Duodenal mucosa (tissue), 2 donors: ENCODE results near the gene SLC9A9.

Experiments used
- H3K27ac ChIP-seq: one replicate; pipeline ENCODE4 v1.7.0; 2013; ENCODE audit warnings: low read depth, low read length
- H3K27me3 ChIP-seq, 2 donors: one replicate each; pipeline ENCODE4 v1.7.0; 2013; ENCODE audit warnings: low read length in 2 of 2, control low read depth in 1 of 2; ENCODE audit not compliant: insufficient read depth in 2 of 2, control insufficient read depth in 1 of 2
- H3K36me3 ChIP-seq, 2 donors: one replicate each; pipeline ENCODE4 v1.7.0; 2013; ENCODE audit warnings: low read length in 2 of 2, control low read depth in 1 of 2; ENCODE audit not compliant: insufficient read depth in 2 of 2, control insufficient read depth in 1 of 2
- H3K4me1 ChIP-seq, 2 donors: one replicate each; pipeline ENCODE4 v1.7.0; 2013; ENCODE audit warnings: low read length in 2 of 2, control low read depth in 1 of 2; ENCODE audit not compliant: insufficient read depth in 2 of 2, control insufficient read depth in 1 of 2
- H3K4me3 ChIP-seq, 2 donors: one replicate each; pipeline ENCODE4 v1.7.0; 2013; ENCODE audit warnings: low read length in 2 of 2, low read depth in 1 of 2
- H3K9ac ChIP-seq, 2 donors: one replicate each; pipeline ENCODE4 v1.7.0; 2013; ENCODE audit warnings: low read length in 2 of 2, low read depth in 1 of 2
- H3K9me3 ChIP-seq, 2 donors: one replicate each; pipeline ENCODE4 v1.7.0; 2013; ENCODE audit warnings: low read length in 2 of 2, control low read depth in 1 of 2; ENCODE audit not compliant: control insufficient read depth in 1 of 2

Gene SLC9A9

GRCh38 chr3:143843587-143843986 lies 4.7 kb downstream of the SLC9A9 start:
- Histone ChIP-seq H3K9me3 (no peaks in the 10 kb centered on the region), H3K4me3 (no peak overlapping the region), H3K4me1 (peaks cover 0 to 4% of the 10 kb centered on the region in 2 donors), H3K36me3 (no peaks in the 10 kb centered on the region), H3K27me3 (no peaks in the 10 kb centered on the region), H3K27ac (no peak overlapping the region), H3K9ac (no peak overlapping the region)

- no peaks in the 10 kb centered on the region for H3K36me3 ChIP-seq
- H3K4me3 ChIP-seq = no peak overlapping the region
- no peak overlapping the region for H3K9ac ChIP-seq
- no peak overlapping the region for H3K27ac ChIP-seq
- no peaks in the 10 kb centered on the region for H3K27me3 ChIP-seq
- H3K4me1 ChIP-seq = no peaks in the 10 kb centered on the region
- no peaks in the 10 kb centered on the region for H3K9me3 ChIP-seq
Observed at GRCh38 chr3:143840636-143841035, 7.6 kb downstream of the SLC9A9 start.

- Histone ChIP-seq H3K27me3 (no peaks in the 10 kb centered on the region), H3K36me3 (no peaks in the 10 kb centered on the region), H3K27ac (no peak overlapping the region), H3K9ac (no peak overlapping the region), H3K4me3 (no peak overlapping the region), H3K4me1 (no peaks in the 10 kb centered on the region), H3K9me3 (no peaks in the 10 kb centered on the region)
Observed at GRCh38 chr3:143839980-143840379, 8.3 kb downstream of the SLC9A9 start.

GRCh38 chr3:143837076-143837475 lies 11.2 kb downstream of the SLC9A9 start:
- Histone ChIP-seq H3K4me3 (no peak overlapping the region), H3K36me3 (no peaks in the 10 kb centered on the region), H3K27me3 (no peaks in the 10 kb centered on the region), H3K27ac (no peak overlapping the region), H3K9ac (no peak overlapping the region), H3K9me3 (no peaks in the 10 kb centered on the region), H3K4me1 (no peaks in the 10 kb centered on the region)

- H3K27ac ChIP-seq = no peak overlapping the region
- H3K27me3 ChIP-seq = no peaks in the 10 kb centered on the region
- H3K4me3 ChIP-seq = no peak overlapping the region
- no peak overlapping the region for H3K9ac ChIP-seq
- H3K4me1 ChIP-seq = peaks cover 0 to 5% of the 10 kb centered on the region in 2 donors
- H3K9me3 ChIP-seq = no peaks in the 10 kb centered on the region
- H3K36me3 ChIP-seq = no peaks in the 10 kb centered on the region
Observed at GRCh38 chr3:143835312-143835711, 13.0 kb downstream of the SLC9A9 start.

- H3K27ac ChIP-seq = no peak overlapping the region
Observed at GRCh38 chr3:143832433-143832832, 15.8 kb downstream of the SLC9A9 start.

GRCh38 chr3:143831994-143832393 lies 16.3 kb downstream of the SLC9A9 start:
- no peak overlapping the region for H3K4me3 ChIP-seq
- peaks cover 0 to 5% of the 10 kb centered on the region in 2 donors for H3K4me1 ChIP-seq
- H3K27ac ChIP-seq = no peak overlapping the region
- H3K9ac ChIP-seq = no peak overlapping the region
- H3K27me3 ChIP-seq = no peaks in the 10 kb centered on the region
- no peaks in the 10 kb centered on the region for H3K9me3 ChIP-seq
- no peaks in the 10 kb centered on the region for H3K36me3 ChIP-seq

More at GRCh38 chr3:143832433-143832832, 15.8 kb downstream of the SLC9A9 start:
- no peak overlapping the region for H3K4me3 ChIP-seq
- no peaks in the 10 kb centered on the region for H3K27me3 ChIP-seq
- no peak overlapping the region for H3K9ac ChIP-seq
- H3K4me1 ChIP-seq = peaks cover 0 to 5% of the 10 kb centered on the region in 2 donors
- H3K9me3 ChIP-seq = no peaks in the 10 kb centered on the region
- no peaks in the 10 kb centered on the region for H3K36me3 ChIP-seq

- Histone ChIP-seq H3K36me3 (no peaks in the 10 kb centered on the region), H3K9me3 (no peaks in the 10 kb centered on the region), H3K9ac (no peak overlapping the region), H3K27ac (no peak overlapping the region), H3K4me3 (no peak overlapping the region), H3K4me1 (peaks cover 0 to 5% of the 10 kb centered on the region in 2 donors), H3K27me3 (no peaks in the 10 kb centered on the region)
Observed at GRCh38 chr3:143831208-143831607, 17.1 kb downstream of the SLC9A9 start.

- H3K4me1 ChIP-seq = peaks cover 0 to 5% of the 10 kb centered on the region in 2 donors
- no peaks in the 10 kb centered on the region for H3K36me3 ChIP-seq
- H3K27ac ChIP-seq = no peak overlapping the region
- no peaks in the 10 kb centered on the region for H3K9me3 ChIP-seq
- H3K9ac ChIP-seq = no peak overlapping the region
- no peaks in the 10 kb centered on the region for H3K27me3 ChIP-seq
- H3K4me3 ChIP-seq = no peak overlapping the region
Observed at GRCh38 chr3:143830786-143831185, 17.5 kb downstream of the SLC9A9 start.

GRCh38 chr3:143830063-143830462 lies 18.2 kb downstream of the SLC9A9 start:
- no peak overlapping the region for H3K27ac ChIP-seq
- H3K9me3 ChIP-seq = no peaks in the 10 kb centered on the region
- no peaks in the 10 kb centered on the region for H3K27me3 ChIP-seq
- no peaks in the 10 kb centered on the region for H3K36me3 ChIP-seq
- H3K4me3 ChIP-seq = no peak overlapping the region
- H3K4me1 ChIP-seq = peaks cover 0 to 5% of the 10 kb centered on the region in 2 donors
- no peak overlapping the region for H3K9ac ChIP-seq

- Histone ChIP-seq H3K4me3 (no peak overlapping the region), H3K4me1 (peaks cover 0 to 5% of the 10 kb centered on the region in 2 donors), H3K9me3 (no peaks in the 10 kb centered on the region)
Observed at GRCh38 chr3:143827425-143827824, 20.8 kb downstream of the SLC9A9 start.

More at GRCh38 chr3:143827425-143827824, 20.8 kb downstream of the SLC9A9 start:
- no peak overlapping the region for H3K27ac ChIP-seq
- H3K27me3 ChIP-seq = no peaks in the 10 kb centered on the region
- H3K36me3 ChIP-seq = no peaks in the 10 kb centered on the region
- H3K9ac ChIP-seq = no peak overlapping the region
